Measurements from ENCODE around the gene TMEM273. TPM values are rescaled to one million over a fixed set of nuclear protein-coding genes. Genes with fewer than 3 reads are reported as not detected.

TMEM273 gene
- 0.42 and 6.3 TPM in 2 replicates for total RNA-seq

GRCh38 chr10:49187950-49188761, at the start of gene TMEM273:
Gene TMEM273 (minus strand): TSS chr10:49188391. CDS start chr10:49188336, 55 bp downstream.
- DNase-seq (ENCODE audit: low read depth): peak; percentile 90
- no peaks in the 10 kb centered on the region for H3K27me3 ChIP-seq (ENCODE audit: control insufficient read depth, insufficient read depth, low read length)
- H3K4me3 ChIP-seq (ENCODE audit: low read depth, low read length): no peak within 1 kb of the TSS
- no peaks in the 10 kb centered on the region for H3K36me3 ChIP-seq (ENCODE audit: control insufficient read depth, insufficient read depth, low read length)
- TF ChIP-seq CTCF (IDR thresholded peaks at IDR 0.05; ENCODE audit: insufficient read depth, low read length, poor library complexity, severe bottlenecking): no peak

GRCh38 chr10:49237985-49238384, 49.8 kb upstream of the TMEM273 start:
- no peak for TF ChIP-seq CTCF (IDR thresholded peaks at IDR 0.05; ENCODE audit: insufficient read depth, low read length, poor library complexity, severe bottlenecking)
- peaks cover 5% of the 10 kb centered on the region for H3K27me3 ChIP-seq (ENCODE audit: control insufficient read depth, insufficient read depth, low read length)
- H3K4me3 ChIP-seq (ENCODE audit: low read depth, low read length): no peak overlapping the region
- H3K36me3 ChIP-seq (ENCODE audit: control insufficient read depth, insufficient read depth, low read length): no peaks in the 10 kb centered on the region
- no peak for DNase-seq (ENCODE audit: low read depth)

- H3K4me3 ChIP-seq (ENCODE audit: low read depth, low read length): no peak overlapping the region
- TF ChIP-seq CTCF (IDR thresholded peaks at IDR 0.05; ENCODE audit: insufficient read depth, low read length, poor library complexity, severe bottlenecking): no peak
- H3K36me3 ChIP-seq (ENCODE audit: control insufficient read depth, insufficient read depth, low read length): no peaks in the 10 kb centered on the region
- no peak for DNase-seq (ENCODE audit: low read depth)
- peaks cover 3% of the 10 kb centered on the region for H3K27me3 ChIP-seq (ENCODE audit: control insufficient read depth, insufficient read depth, low read length)
These were observed 47.2 kb upstream of the TMEM273 start for GRCh38 chr10:49235392-49235791.

GRCh38 chr10:49231086-49231820, 43.1 kb upstream of the TMEM273 start:
- no peak overlapping the region for H3K4me3 ChIP-seq (ENCODE audit: low read depth, low read length)
- H3K27me3 ChIP-seq (ENCODE audit: control insufficient read depth, insufficient read depth, low read length): no peaks in the 10 kb centered on the region
- no peak for TF ChIP-seq CTCF (IDR thresholded peaks at IDR 0.05; ENCODE audit: insufficient read depth, low read length, poor library complexity, severe bottlenecking)
- no peak for DNase-seq (ENCODE audit: low read depth)
- H3K36me3 ChIP-seq (ENCODE audit: control insufficient read depth, insufficient read depth, low read length): no peaks in the 10 kb centered on the region

- no peaks in the 10 kb centered on the region for H3K27me3 ChIP-seq (ENCODE audit: control insufficient read depth, insufficient read depth, low read length)
- no peak for TF ChIP-seq CTCF (IDR thresholded peaks at IDR 0.05; ENCODE audit: insufficient read depth, low read length, poor library complexity, severe bottlenecking)
- no peak overlapping the region for H3K4me3 ChIP-seq (ENCODE audit: low read depth, low read length)
- H3K36me3 ChIP-seq (ENCODE audit: control insufficient read depth, insufficient read depth, low read length): no peaks in the 10 kb centered on the region
- DNase-seq (ENCODE audit: low read depth): no peak
These were observed 41.8 kb upstream of the TMEM273 start for GRCh38 chr10:49230004-49230403.

All from kidney epithelial cell (primary cell).